Activated T-helper 1 cell treated with anti-CD3 and anti-CD28 coated beads, Interleukin-2, amount 50 U/mL, for 16 hours (primary cell): ENCODE results near the gene SLC12A3.

ENCODE experiments used
- DNase-seq, 2 donors: peaks; one replicate each; pipeline ENCODE4 v3.0.0-alpha.2; 2020; ENCODE audit warnings: low read depth in 1 of 2, low spot score in 1 of 2

SLC12A3 gene

DNA sequence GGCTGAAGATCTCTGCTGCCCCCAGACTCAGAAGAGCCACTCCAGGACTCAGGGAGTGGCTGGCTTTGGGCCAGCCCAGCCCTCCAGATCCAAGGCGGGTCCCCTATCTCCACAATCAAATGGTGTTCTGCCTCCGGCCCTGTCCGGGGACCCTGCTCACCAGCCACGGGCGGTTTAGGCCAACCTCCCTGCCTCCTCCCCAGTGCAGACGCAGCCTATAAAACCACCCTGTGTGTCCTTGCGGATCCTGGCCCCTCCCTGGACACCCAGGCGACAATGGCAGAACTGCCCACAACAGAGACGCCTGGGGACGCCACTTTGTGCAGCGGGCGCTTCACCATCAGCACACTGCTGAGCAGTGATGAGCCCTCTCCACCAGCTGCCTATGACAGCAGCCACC lies at the start of gene SLC12A3:
Gene SLC12A3, plus strand, starts transcription at position 248 of the 400 bp plus-strand sequence. Its CDS starts 29 bp downstream, at position 277.
- DNase-seq = no peak

- DNase-seq = no peak
These were observed 49.3 kb upstream of the SLC12A3 start for GRCh38 chr16:56815721-56816120.

DNA sequence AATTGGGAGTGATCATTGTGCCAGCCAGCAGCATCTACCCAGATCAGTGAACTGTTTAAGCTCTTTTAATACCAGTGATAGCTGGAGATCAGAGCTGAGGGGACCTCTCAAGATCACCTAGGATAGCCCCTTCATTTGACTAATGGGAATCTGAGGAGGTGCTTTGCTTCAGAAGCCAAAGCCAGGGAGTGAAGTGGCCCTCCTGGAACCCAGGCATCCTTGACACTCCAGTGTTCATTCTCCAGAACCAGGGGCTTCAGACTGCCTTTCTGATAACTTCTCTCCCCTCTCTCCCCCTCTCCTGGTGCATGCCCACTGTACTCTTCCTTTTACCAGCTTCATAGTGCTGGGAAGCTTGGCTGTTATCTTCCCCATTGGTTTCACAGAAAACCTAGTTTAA lies 48.0 kb upstream of the SLC12A3 start:
- no peak for DNase-seq

DNA sequence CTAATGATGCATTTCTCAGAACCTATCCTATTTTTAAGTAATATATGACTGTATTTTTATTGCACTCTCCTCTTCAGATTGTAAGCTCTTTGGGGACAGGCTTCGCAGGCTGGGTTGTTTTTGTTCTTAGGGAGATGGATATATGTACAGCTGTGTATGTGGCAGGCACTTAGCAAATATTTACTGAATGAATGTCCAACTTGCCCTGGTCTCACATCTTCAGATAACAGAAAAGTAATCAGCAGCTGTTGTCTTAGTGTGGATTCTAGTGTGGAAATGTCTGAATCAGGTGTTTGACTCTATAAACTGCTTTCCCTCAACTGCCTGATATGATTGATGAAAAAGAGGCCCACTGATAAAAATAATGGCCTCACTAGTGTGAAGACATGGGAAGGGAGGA lies 47.1 kb upstream of the SLC12A3 start:
- DNase-seq = no peak

DNA sequence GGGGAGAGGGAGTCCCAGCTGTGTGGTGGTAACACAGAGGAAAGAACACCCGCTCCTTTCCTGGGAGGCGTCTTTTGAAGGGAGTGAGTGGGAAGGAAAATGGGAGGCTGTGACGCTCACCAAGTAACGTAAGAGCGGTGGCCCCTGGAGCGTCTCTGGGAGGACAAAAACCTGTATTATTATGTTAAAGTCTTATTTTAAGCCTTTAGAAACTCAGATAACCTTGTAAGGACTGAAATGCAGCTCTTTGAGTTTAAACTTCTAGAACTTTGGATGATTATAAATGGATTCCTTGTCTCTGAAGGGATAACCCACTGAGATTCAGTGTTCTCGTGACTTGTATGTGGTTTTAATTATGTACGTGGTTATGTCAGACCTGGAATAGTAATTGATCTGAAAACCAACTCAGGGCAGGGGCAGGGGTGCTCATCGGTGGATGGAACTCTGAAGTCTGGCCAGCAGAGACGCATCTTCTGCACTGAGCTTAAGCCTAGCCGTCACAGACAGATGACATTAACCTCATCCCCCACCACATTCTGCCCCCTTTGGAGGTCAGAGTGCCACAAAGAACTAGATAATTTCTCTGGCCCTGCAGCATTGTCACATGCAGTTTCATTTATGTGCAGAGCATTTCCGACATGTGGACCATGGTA lies 41.8 kb upstream of the SLC12A3 start:
- no peak for DNase-seq

DNA sequence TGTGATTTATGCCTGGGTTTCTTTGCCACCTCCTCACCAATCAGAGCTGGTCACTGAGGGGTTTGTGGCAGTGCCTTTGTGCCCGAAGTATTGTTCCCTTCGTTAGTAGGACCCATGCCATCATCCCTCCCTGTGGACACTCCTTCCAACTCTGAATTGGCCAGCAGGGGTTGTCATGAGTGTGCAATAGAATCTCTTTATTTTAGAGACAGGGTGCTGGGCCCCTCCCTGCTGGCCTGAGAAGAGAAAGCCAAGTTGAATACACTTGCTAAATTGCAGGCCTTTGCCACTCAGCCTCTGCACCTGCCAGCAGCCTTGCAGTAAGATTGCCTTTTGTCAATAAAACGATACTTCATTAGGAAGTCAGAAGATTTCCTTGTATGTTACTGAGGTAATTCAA lies 40.7 kb upstream of the SLC12A3 start:
- DNase-seq = no peak

DNA sequence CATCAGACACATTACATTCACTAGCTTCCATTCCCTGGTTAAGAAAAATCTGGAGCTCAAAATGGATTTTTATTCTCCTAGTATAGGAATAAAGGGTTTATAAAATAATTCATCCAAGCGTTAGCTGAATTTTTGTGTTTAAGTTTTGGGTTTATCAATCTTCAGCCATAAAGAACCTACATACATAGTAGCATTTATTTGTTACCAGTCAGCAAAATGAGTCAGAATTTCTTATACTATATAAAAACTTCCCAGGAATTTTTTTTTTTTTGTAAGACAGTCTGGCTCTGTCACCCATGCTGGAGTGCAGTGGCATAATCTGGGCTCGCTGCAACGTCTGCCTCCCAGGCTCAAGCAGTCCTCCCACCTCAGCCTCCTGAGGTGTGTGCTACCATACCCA lies 40.2 kb upstream of the SLC12A3 start:
- DNase-seq = no peak

DNA sequence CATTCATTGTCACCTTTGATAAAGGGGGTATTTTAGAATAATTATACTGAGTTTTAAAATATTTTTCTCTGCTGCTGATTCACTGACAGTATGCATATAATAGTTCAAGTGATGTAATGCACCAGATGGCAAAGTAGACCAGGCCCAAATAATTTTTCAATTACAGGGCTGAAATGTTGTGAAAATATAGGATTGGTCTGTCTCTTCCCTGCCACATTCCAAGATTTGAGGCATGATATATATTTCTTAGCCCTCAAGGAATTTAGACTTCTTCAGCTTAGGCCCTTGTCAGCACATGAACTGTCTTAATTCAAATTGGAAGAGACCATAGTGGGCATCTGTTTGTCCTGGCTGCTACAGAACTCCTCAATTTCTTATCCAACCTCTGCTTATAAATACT lies 39.2 kb upstream of the SLC12A3 start:
- no peak for DNase-seq

DNA sequence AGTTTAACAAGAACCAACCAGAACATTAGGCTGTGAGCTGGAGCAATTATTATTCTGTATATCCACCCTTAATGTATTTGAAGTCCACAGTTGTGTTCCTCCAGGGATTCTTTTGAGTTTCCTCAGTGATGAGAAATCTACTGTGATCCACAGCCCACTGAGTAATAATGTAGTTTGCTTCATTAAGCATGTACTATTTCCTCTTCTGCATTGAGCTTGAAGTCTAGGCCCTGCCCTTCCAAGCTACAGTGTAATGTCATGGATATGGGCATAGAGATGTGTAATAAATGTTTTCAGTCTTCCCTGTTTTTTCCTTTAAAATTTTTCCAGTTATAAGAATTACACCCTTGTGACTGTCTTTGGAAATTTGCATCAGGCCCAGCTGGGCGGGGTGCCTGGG lies 36.4 kb upstream of the SLC12A3 start:
- no peak for DNase-seq

DNA sequence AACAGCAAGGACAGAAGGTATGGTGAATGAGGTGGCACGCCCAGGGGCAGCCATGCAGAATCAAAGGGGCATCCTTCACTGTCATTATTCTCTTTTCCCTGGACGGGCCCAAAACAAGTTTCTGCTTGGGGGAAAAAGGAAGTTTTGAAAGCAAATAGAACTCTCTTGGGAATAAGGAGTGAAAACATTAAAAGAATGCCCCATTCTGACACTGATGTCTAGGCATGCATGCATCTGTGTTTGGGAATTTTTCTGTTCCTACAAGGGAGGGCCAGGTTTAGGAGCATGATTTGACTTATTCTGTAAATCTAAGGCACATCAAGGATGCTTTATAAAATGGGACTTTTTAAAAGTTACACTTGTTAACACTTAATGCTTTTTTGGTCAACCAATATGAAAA lies 34.3 kb upstream of the SLC12A3 start:
- DNase-seq = no peak

- no peak for DNase-seq
These were observed 32.2 kb upstream of the SLC12A3 start for GRCh38 chr16:56832768-56833167.

DNA sequence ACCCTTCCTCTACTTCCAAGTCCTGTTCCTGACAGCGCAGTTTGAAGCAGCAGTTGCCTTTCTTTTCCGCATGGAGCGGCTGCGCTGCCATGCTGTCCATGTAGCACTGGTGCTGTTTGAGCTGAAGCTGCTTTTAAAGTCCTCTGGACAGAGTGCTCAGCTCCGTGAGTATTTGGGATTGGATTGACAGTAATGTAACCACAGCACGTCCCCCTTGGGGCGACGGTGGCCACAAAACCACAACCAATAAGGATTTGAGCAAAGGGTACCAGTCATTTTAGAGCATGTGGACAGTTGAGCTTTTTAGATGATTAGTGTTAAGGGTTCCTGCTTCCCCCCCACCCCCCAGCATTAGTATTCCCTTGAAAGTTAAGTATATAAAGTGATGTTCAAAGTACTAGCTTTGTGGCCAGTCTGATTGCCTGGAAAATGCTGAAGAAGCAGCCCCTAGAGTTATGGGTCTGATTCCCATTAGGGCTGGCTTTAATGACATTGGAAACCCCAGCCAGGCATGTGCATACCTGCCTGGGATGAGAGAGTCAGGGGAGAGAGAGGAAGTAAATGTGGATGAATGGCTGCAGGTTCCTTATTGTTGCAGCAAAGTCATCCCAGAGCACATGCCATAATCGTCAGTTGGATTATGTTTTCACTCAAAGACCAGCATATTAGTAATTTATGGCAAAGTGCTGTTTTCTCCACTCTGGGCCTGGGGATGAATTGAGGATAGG lies 31.6 kb upstream of the SLC12A3 start:
- no peak for DNase-seq

- DNase-seq = no peak
These were observed 29.7 kb upstream of the SLC12A3 start for GRCh38 chr16:56835320-56835719.

DNA sequence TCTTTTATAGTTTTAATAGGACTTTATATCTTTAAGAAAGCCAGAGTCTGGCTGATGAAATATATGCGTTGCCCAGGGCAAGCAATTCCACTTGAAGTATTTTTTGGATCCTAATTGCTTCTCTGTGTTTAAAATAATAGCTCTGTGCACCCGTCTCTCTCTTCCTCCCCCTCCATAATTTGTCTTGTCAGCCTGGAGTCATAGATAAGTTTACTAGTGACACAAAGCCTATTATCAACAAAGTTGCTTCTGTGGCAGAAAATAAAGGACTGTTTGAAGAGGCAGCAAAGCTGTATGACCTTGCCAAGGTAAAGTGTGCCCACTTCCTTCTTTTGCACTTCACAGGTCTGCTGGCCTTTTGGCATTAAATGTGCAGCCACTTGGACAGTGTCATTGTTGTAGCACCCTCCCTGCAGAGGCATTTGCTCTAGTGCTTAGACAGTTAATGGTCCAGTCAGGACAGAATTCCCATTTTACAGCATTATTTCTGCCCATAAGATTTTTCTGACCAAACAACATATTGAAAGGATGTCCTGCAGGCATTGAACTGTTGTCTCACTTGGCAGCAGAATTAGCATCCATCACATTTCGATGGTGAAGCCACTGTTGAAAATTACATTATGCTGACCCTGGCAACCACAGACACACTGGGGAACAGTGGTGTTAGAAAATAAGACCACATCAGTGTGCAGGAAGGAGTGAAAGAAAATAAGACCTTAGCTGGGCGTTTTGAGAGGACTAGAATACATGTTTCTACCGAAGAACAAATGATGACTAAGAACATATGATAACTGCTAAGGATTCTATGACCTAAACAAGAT lies 28.4 kb upstream of the SLC12A3 start:
- no peak for DNase-seq

DNA sequence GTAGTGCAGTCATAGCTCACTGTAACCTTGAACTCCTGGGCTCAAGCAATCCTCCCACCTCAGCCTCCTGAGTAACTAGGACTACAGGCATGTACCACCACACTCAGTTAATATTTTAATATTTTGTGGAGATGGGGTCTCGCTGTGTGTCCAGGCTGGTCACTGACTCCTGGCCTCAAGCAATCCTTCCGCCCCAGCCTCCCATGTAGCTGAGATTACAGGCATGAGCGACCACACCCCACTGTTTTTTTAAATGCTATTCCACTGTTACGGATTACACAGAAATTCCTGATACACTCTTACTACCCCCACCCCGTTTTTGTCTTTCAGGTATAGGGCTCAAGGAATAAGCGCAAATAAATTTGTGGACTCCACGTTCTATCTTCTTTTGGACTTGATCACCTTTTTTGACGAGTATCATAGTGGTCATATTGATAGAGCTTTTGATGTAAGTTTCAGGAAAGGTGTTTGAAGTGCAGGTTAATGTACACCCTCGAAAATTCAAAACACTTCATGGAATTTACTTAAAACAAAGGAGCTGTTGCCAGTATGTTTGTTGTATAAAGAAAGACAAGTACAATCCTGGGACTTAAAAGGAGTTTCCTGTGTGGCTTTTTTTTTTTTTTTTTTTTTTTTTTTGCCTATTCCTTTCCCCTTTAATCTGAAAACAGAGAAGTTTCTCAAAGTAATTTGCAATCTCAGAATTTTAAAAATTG lies 26.2 kb upstream of the SLC12A3 start:
- no peak for DNase-seq

DNA sequence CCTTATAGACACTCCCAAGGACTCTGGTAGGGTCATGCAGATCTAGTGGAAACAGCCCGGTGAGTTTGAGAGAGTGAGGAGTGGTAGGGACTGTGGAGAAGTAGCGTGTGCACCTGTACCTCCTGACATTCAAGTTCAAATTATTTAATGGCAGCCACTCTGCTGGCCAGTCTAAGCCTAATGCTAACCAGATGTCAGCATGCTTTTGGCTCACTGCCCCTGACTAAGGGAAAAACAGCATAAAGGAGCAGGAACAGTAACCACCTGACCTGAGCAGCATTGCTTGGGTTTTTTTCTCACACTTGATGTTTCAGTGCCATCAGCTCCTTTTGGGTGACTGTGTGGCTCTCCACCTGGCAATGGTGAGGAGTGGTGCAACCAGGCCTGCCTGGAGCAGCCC lies 23.8 kb upstream of the SLC12A3 start:
- no peak for DNase-seq

DNA sequence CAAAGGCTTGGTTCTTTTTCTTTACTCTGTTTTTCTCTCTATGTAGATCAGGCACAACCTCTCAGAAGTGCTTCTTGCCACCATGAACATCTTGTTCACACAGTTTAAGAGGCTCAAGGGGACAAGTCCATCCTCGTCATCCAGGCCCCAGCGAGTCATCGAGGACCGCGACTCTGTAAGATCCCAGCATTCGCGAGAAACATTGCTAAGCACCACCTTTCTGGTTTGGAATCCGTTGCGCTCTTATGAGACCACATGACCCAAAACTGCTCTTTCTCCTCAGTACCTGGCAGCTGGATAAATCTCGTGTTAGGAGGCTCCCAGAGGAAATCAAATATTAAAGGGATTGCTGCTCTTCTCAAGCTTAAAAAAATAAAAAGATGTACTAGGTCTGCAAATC lies 23.3 kb upstream of the SLC12A3 start:
- DNase-seq = no peak

DNA sequence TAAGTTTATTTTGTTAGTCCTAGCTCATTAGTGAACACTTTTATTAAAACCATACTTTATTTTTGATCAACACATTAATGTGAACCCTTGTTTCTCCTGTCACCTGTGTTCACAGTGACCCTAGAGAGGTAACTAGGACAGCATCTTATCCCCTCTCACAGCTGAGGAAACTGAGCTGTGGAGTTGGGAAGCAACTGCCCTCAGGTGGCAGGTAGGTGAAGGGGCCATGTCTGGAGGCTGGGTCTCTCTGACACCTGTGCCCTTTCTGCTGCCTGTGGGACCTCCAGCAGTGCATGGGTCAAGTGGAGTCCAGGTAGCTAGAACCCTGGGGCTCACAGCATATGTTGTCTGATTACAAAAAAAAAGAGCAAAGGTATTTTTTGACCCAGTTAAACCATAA lies 22.9 kb upstream of the SLC12A3 start:
- DNase-seq = no peak

DNA sequence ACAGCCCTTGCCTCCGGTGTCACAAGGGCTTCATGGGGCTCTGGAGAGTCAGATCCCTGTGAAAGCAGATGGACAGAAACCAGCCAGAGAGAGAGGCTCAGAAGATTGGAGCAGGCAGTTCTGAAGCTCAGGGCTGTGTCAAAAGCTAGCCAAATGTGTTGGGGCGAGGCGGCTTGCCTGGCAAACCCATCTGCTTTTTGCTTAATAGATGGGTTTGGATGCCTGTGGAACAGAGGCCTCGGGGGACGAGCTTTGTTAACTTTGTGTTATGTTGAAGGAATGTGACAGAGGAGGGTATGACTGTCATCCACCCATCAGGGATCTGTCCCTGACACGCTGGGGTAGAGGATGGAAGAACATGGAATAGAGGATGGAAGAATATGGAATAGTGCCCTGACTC lies 21.0 kb upstream of the SLC12A3 start:
- no peak for DNase-seq

DNA sequence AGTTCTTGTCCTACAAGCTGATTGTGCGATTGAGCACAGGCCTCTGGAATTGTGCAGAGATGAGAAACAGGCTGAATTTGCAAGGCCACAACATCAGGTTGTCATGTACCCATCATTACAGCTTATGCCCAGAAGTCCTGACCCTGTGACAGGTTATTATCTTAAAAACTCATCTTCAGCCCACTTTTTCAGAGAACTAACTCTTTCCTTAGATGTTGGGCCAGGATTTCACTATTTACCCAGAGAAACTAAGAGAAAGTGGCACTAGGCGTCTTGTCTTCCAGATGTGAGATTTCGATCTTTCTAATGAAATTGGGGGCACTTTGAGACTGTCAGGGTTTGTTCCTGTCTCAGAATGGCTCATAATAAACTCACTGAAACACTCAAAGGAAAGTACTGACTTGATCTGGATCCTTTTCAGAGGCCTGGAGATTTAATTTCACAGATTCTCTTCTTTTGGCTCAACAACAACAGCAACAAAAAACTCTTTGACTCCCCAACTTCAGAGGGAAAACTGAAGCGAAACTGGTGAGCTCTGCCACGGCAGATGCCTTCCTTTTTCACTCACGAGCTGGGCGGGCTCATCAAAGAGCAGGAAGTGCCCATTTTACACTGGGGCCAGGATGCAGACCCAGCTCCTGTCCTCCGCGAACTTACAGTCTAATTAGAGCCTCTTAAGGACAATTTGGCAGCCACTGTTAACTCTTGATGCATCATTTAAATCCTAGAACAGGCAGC lies 17.7 kb upstream of the SLC12A3 start:
- DNase-seq = no peak
